H1 (cell line): ENCODE data around the gene PAK5.

Experiments used
- CBX5 ChIP-seq: fragments of 300-800, 300-1000 bp; sonication (generic); IDR thresholded peaks from 2 replicates; pipeline ENCODE4 v1.7.1; 2016; ENCODE audit warnings: antibody characterized with exemption, low read length, low read depth
- SIX5 ChIP-seq: IDR thresholded peaks from 2 replicates; pipeline ENCODE4 v1.6.1; 2011; ENCODE audit warnings: mild to moderate bottlenecking, low read depth, low read length
- TF ChIP-seq, protein P1 (sequence below), 3 experiments: IDR thresholded peaks; 1 replicate in 2 of 3; 2 replicates in 1 of 3; pipeline versions ENCODE4 v1.5.1 to v1.6.1; 2011; ENCODE audit warnings: low read length in 3 of 3, mild to moderate bottlenecking in 3 of 3, inconsistent platforms in 2 of 3, low read depth in 1 of 3, moderate library complexity in 1 of 3; ENCODE audit not compliant: insufficient read depth in 1 of 3; ENCODE audit errors: control extremely low read depth in 1 of 3

GRCh38 chr20:9837634-9838033 lies 1.2 kb downstream of the PAK5 start:
- TF ChIP-seq, protein P1, sequence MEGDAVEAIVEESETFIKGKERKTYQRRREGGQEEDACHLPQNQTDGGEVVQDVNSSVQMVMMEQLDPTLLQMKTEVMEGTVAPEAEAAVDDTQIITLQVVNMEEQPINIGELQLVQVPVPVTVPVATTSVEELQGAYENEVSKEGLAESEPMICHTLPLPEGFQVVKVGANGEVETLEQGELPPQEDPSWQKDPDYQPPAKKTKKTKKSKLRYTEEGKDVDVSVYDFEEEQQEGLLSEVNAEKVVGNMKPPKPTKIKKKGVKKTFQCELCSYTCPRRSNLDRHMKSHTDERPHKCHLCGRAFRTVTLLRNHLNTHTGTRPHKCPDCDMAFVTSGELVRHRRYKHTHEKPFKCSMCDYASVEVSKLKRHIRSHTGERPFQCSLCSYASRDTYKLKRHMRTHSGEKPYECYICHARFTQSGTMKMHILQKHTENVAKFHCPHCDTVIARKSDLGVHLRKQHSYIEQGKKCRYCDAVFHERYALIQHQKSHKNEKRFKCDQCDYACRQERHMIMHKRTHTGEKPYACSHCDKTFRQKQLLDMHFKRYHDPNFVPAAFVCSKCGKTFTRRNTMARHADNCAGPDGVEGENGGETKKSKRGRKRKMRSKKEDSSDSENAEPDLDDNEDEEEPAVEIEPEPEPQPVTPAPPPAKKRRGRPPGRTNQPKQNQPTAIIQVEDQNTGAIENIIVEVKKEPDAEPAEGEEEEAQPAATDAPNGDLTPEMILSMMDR (IDR thresholded peaks at IDR 0.05; ENCODE audit: control extremely low read depth in 1 of 3, insufficient read depth in 1 of 3, low read depth in 1 of 3, low read length in 3 of 3): no peak
- TF ChIP-seq SIX5 (no peak), CBX5 (no peak)
